ENCODE measurements around the gene PUS7L. TPM values are rescaled to one million over a fixed set of nuclear protein-coding genes. Genes with fewer than 3 reads are reported as not detected.

Gene PUS7L
- total RNA-seq, 1 donor from 2014 or later = 5.5 TPM

- TF ChIP-seq, protein P1, sequence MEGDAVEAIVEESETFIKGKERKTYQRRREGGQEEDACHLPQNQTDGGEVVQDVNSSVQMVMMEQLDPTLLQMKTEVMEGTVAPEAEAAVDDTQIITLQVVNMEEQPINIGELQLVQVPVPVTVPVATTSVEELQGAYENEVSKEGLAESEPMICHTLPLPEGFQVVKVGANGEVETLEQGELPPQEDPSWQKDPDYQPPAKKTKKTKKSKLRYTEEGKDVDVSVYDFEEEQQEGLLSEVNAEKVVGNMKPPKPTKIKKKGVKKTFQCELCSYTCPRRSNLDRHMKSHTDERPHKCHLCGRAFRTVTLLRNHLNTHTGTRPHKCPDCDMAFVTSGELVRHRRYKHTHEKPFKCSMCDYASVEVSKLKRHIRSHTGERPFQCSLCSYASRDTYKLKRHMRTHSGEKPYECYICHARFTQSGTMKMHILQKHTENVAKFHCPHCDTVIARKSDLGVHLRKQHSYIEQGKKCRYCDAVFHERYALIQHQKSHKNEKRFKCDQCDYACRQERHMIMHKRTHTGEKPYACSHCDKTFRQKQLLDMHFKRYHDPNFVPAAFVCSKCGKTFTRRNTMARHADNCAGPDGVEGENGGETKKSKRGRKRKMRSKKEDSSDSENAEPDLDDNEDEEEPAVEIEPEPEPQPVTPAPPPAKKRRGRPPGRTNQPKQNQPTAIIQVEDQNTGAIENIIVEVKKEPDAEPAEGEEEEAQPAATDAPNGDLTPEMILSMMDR (IDR thresholded peaks at IDR 0.05) = no peak
- Mint-ChIP-seq H3K27me3 (ENCODE audit: unreplicated experiment) (peaks cover 17% of the 10 kb centered on the region), H3K27ac (ENCODE audit: unreplicated experiment) (no peak overlapping the region), H3K4me1 (ENCODE audit: unreplicated experiment) (no peaks in the 10 kb centered on the region), H3K9me3 (ENCODE audit: unreplicated experiment) (peaks cover 6% of the 10 kb centered on the region), H3K4me3 (ENCODE audit: unreplicated experiment) (no peak overlapping the region), H3K36me3 (ENCODE audit: unreplicated experiment) (no peaks in the 10 kb centered on the region)
- no peak for DNase-seq (ENCODE audit: extremely low spot score, unreplicated experiment)
These were observed 83.3 kb downstream of the PUS7L start for GRCh38 chr12:43675048-43675904.

GRCh38 chr12:43669373-43669772 lies 89.2 kb downstream of the PUS7L start:
- Mint-ChIP-seq H3K36me3 (ENCODE audit: unreplicated experiment) (no peaks in the 10 kb centered on the region), H3K9me3 (ENCODE audit: unreplicated experiment) (no peaks in the 10 kb centered on the region), H3K27ac (ENCODE audit: unreplicated experiment) (no peak overlapping the region), H3K4me1 (ENCODE audit: unreplicated experiment) (no peaks in the 10 kb centered on the region), H3K4me3 (ENCODE audit: unreplicated experiment) (no peak overlapping the region), H3K27me3 (ENCODE audit: unreplicated experiment) (peaks cover 10% of the 10 kb centered on the region)
- DNase-seq (ENCODE audit: extremely low spot score, unreplicated experiment) = no peak
- TF ChIP-seq, protein P1 (IDR thresholded peaks at IDR 0.05) = no peak

Other genes starting within 250 kb of the PUS7L start
- not detected in 2 replicates for gene ADAMTS20, start 206.6 kb downstream of the PUS7L start, total RNA-seq
- gene IRAK4, start 161 bp upstream of the PUS7L start, total RNA-seq = 9.6 and 10.0 TPM in 2 replicates
- gene TWF1, start 47.5 kb upstream of the PUS7L start, total RNA-seq = 74.0 and 79.7 TPM in 2 replicates
- 14.2 and 18.4 TPM in 2 replicates for gene TMEM117, start 77.3 kb upstream of the PUS7L start, total RNA-seq